HG03045 (cell line): Measurements from ENCODE around the gene HOXC11.

Experiments used
- ATAC-seq: cut with Tn5 transposase; IDR thresholded peaks from one replicate; pipeline ENCODE4 v1.9.1; 2021; ENCODE audit warnings: mild to moderate bottlenecking, moderate library complexity; ENCODE audit not compliant: unreplicated experiment

HOXC11 gene

DNA sequence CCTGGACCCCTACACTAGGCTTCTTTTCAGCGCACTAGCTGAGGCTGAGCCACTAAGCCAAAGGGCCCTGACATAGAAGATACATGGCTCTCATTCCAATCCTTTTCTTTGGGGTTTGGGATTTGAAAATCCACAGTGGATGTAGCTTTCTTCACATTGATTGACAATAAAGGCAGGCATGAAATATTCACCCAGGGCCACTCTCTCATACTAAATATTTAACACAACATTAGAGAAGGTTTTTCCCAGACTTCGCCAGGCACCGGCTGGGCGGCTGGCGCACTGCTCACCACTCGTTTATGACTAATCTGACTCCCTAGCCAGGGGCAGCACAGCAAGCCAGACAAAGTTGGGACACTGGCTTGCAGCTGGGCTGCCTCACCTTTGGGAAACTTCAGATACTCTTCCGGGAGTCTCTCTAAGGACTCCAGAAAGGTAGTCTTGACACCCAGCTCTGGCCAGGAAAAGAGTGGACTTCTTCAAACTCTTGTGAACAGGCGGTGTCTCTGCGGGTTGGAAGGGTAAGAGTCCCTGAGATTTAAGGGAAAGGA, 699 bp upstream of the HOXC11 start:
- no peak for ATAC-seq

DNA sequence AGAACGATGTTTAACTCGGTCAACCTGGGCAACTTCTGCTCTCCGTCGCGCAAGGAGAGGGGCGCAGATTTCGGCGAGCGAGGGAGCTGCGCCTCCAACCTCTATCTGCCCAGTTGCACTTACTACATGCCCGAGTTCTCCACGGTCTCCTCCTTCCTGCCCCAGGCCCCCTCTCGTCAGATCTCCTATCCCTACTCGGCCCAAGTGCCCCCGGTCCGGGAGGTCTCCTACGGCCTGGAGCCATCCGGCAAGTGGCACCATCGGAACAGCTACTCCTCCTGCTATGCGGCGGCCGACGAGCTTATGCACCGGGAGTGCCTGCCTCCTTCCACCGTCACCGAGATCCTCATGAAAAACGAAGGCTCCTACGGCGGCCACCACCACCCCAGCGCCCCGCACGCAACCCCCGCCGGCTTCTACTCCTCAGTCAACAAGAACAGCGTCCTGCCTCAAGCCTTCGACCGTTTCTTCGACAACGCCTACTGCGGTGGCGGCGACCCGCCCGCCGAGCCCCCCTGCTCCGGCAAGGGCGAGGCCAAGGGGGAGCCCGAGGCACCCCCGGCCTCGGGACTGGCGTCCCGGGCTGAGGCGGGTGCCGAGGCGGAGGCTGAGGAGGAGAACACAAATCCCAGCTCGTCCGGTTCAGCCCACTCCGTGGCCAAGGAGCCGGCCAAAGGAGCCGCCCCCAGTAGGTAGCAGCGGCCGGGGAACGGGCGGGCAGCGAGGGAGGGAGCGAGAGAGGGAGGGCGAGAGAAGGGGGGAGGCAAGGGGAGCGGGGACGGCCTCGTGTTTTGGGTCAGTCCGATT, 513 bp downstream of the HOXC11 start:
- no peak for ATAC-seq

DNA sequence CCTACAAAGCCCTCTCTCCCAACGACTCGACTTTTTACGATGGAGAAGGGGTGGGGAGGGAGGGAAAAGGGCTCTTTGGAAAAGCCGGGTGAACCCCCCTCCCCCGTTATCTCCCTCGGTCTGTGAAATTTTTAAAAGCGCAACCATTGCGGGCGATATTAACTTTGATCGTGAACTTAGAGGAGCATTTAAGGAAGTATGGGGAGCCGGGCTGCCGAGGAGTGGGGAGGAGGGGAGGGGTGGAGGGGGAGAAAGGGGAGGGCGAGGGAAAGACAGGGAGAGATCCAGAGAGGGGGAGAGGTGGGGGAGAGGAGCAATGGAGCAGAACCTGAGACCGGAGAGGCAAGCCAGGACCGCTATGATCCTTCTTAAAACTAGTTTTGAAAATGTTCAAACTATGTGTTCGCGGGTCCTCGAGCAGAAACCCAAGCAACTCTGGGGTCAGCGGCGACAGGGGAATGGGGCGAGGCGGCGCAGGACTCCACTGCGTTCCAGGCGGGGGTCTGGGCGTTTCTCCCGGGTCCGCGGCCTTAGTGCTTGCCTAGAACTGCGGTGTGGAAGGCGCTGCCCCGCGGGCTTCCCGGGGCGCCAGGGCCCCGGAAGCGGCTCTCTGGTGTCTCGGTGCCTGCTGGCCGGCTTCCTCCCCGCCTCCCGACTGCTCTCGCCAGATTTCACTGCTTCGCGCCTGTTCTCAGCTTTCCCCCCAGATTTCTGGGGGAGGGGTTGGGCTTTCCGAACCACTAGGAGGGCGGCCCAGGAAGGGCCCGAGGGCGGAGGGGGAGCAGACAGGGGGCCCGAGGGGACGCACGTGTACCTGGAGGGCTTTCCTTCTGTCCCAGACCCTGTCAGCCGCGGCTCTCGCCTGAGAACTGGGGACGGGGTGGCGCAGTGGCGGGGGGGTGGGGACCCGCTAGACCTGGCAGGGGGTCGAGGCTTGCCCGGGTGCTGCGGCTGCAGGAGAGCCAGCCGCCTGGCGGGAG, 1.4 kb downstream of the HOXC11 start, which contains the start of gene HOTAIR:
Gene HOTAIR, minus strand, starts transcription at position 871 of the 980 bp plus-strand sequence.
- no peak for ATAC-seq

DNA sequence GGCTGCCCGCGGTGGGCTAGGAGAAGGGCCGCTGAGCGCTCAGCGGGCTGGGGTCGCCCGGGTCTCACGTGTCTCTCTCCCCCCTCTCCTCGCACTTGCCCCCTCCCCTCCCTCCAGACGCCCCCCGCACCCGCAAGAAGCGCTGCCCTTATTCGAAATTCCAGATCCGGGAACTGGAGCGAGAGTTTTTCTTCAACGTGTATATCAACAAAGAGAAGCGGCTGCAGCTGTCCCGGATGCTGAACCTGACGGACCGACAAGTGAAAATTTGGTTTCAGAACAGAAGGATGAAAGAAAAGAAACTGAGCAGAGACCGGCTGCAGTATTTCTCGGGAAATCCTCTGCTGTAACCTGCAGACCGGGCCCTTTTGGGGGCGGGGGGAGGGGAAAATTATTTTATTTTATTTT, 2.1 kb downstream of the HOXC11 start:
- ATAC-seq, result no peak

DNA sequence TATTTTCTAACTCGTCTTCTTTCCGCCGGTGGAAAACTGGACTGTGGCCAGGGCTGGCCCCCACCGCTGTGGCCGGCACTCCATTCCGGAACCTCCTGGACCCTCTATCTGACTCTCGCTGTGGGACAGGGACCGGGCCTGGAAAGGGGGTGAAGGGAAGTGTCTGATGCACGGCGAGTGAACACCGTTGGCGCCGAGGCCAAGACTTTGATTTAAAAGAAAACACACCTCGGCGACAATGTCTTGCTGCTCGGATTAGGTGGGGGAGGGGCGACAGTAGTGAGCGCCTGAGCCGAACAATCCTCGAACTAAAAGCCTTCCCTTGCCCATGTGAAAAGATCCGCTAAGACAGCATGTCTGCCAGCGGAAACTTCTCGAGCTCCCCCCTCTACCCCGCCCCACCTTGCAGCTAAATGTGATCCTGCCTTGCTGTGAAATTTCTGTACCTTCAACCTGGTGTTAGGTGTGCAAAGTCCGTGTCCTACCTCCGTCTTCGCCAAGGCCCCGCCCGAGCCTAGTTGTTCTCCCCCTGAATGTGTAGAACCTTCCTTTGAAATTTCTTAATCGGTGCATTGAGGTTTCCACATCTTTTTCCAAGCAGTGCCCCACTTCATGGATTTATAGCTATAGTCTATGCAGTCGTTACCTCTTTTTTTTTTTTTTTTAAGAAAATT, 2.7 kb downstream of the HOXC11 start:
- no peak for ATAC-seq

DNA sequence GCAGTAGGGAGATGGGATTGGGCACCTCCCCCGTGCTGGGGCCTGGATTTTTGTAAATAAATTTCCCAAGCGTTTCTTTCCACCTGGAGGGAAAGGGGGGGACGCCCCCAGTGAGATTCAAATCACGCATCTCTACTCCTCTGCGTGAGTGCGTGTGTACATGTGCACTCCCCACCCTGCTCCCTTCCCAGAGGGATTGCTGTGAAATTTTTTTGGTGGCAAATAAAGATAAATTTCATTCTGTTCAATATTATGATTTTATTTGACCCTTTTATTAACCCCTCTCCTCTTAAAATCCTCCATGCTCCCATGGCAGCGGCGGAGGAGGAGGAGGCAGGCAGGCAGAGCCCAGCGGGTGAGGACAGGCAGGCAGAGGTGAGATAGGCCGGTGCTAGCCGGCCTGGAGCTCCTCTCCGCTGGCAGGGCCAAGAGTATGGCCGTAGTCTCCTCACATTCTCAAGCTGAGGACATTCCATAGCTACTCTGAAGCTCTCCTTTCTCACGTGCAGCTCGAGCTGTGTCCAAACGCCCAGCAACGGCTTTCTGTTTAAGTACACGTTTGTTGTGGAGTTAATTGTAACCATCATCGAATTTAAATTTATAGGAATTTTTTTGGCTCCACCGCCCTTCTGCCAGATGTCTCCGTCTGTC, 3.4 kb downstream of the HOXC11 start:
- no peak for ATAC-seq

DNA sequence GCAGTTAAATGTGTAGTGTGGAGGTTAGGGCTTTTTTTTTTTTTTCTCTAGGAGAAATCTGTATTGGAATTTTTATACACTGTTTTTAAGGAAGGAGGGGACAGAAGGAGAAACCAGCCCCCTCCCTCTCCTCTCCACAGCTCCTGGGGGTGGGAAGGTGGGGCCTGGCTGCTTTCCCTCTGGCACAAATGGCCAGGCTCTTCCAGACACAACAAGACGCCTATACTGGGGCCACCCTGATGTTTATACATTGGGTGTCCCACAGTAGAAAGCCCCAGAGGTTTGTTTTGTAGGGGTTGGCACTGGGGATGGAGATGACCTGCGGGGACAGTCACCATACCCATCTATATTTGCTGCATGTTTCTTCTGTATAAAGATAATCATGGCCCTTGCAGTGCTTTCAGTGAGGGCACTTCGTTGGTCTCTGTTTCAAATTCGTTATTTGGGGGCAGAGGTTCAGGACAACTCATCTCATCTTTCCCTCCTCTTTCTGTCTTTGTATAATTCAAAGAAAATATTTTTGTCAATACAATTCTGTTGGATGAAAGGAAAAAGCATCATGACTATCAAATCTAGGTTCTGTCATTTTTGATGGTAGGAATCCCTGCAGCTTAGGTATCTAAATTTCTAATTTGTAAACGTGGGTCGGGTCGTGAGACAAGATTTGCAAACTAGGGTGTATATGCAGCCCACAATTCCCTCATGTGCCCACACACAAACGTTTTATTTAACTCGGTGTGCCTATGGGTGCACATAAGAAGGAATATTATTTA, 4.1 kb downstream of the HOXC11 start:
- no peak for ATAC-seq

DNA sequence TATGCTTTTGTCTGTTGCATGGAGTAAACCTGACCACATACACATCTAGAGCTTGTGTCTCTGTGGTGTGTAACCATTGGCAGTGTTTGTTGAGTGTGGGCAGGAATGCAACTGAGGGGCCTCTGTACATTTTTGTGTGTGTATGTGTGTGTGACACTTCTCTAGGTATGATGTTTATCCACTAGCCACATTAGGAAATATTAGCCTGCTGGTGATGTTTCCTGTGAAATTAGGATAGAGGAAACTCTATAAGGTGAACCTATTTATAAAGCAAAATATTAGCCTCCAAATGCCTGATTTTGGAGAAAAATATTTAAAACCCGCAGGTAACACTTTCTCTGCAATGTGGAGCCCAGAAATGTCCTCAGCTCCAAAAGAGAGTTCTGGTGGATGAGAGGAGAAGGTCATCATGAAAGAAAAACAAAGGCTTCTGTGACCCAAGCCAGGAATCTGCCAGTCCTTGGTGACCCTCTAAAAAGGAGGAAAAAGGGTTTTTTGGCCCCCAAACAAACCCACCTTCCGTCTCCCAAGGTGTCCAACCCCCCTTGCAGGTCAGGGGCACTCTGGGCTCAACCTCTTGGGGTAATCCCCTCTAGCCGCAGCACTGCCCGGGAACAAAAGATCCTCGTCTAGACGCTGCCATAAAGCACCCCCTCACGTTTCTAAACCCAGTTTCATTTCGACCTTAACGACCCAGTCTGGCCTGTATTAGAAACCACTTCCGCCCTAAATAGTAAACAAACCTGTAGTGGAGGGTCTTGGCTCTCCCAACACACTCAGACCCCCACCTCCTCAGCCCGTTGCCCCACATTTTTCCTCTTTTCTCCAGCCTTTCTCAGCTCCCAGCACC, 4.9 kb downstream of the HOXC11 start:
- ATAC-seq, result no peak

DNA sequence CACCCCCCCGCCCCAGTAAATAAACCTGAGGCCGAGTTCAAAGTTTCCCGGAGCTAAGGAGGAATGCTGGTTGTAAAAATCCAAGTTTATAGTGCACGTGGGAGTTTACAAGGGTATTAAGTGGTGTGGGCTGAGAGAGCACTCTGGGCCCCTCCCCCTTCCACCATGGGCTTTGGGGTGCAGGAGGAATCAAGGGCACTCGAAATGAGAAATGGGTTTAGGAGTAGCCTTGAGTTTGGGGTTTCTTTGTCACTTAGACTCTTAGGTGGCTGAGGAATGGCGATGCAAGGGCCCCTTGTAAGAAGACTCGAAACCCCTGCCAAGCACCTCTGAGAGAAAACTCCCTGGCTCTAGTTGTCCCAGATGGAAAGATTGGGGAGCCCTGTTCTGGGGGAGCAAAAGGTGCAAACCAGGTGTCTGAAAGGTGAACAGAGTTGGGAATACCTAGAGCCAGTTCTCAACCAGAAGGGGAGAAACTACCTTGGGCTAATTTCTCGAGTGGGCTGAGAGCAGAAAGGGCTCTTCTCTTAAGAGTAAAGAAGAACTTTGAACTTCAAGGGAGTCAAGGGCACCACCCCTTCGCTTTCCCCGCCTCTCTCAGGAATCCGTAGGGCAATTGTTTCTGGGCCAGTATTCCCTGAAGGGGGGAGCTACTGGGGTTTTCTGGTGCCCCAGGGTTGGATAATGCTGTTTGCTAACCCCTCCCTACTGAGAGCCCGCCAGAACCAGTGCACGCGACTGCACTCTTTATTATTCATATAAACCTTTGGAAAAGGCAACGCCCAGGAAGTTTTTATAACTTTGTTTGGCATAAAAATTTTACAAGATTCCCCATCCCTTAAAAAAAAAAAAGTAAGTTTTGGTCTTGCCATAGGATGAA, 5.8 kb downstream of the HOXC11 start:
- no peak for ATAC-seq

DNA sequence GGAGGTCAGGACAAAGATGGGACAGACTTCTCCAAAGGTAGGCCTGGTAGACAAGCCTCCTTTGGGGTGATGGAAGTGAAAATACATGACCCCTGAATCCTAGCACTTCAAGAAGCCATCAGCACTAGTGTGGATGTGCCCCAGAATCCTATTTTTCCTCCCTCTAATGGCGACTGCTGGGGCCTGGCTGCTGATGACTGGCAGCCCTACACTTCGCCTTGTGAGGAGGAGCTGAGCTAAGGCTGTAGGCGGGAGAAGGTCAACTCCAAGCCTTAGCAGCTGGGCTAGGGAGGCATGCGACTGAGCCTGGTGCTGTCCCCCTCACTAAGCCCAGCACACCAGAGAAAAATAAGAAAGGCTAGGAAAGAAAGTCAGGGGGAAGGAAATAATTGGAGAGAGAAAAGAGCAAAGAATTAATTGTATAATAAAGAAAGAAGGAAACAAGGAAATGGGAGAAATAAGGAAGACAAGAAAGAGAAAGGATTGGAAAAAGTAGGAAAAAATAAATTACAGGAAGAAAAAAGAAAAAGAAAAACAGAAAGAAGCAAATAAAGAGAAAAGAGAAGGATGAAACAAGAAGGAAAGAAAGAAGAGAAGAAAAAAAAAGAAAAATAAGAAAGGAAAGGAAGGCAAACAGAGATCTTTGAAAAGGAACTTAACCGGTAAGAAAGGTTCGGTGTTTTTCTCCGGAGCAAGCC, 7.3 kb downstream of the HOXC11 start:
- no peak for ATAC-seq

DNA sequence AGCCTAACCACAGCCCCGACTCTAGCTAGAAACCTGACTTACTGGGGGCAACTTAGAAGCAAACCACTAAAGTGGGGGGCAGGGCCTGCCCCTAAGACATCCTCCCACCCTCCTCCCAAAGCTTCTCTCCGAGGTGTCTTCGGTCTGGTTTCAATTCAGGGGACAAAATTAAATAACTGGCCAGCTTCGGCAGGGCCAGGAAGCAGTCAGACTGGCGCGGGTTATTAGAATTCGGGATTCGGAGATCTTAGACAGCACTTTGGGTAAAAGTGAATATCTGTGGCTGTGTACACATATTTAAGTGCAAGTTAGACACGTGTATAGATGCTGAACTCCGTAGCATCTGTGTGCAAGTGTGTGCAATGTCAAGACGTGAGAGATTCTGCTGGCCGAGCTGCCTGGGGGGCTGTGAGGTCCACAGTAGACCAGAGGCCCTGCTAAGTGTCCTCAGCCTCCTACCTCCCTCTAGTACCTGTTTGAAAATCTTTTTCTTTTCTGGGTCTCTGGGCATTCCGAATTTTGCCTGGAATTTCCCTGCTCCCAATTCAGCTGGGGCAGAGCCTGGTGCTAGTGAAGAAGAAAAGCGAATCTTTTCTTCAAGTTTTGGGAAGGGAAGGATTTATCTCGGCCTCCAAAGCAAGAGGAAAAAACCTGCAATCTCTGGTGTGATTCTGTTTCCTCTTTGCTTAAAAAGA, 8.0 kb downstream of the HOXC11 start:
- no peak for ATAC-seq

DNA sequence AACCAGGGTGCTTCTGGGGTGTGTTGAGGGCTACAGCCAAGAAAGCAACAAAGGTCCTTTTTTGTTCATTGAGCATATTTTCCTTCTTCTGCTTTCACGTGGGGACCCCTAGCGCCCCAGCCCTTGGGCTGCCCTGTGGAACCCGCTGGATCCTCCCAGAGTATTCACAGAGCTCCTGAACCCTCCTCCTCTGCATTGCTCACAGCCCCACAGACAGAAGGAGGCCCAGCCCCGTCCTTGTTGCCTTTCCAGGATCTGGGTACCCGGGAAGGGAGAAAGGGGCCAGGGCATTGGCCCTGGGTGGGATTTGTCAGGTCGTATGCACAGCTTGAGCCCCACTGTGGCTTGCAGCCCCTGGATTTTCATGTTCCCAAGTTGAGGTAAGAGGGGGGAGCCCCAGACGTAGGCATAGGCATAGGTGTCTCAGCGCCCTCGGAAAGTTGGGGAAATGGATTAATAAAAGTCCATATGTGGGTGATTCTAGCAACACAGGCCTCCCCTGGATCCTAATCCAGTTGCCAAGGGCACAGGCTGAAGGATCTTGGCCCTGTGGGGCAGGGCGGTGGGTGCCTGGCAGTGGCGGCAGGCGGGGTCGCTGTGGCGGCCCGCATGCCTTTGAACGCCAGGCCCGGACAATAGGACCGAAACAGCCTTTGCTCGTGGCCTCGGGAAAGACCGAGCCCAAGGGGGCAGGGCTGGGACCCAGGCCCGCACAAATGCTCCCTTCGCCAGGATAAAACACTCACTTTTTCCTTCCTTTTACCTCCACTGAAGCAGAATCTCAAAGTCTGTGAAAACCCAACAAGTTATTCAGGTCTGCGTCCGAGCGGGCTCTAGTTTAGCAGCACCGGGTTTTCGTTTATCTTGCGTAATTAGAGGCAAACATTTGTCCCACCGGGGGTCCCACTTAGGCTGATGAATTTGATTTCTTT, 9.0 kb downstream of the HOXC11 start:
- ATAC-seq, result no peak

DNA sequence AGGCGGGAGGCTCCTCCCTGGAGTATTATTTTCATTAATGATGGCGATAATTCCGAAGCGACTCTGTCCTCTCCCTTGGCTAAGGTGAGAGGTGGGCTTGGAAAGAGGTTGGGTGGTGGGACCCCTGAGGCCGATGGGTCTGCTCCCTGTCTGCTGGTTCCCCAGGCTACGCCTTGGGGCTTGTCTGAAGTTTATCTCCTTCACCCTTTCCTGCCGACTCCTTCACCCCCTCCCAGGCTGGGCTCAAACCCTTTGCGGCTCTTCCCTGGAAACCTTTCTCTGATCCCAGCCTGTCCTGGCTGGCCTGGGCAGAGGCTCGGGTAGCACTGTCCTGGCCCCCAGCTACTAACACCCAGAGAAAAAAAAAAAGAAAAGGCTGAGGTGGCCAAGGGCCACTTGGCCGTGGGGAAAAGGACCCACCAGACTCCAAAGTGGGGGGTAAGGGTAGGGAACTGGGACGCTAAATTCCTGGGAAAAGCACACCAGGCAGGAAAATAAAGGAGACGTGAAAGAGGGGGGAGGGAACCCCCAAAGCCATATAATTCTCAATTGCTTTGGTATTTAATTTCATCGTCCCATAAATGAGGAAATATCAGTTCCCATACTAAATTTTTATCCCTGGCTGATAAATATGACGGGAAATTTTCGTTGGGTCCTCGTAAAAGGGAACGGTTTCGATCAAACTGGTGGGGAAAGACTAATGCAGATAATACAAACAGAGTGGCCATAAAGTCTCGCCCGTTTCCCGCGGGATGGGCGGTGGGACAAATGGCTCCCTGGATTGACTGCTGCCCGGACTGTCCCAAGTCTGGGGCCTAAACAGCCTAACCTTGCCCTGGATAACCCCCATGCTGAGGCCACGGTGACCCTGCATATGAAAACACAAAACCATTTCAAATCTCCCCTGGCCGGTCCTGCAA, 10.0 kb downstream of the HOXC11 start:
- no peak for ATAC-seq

DNA sequence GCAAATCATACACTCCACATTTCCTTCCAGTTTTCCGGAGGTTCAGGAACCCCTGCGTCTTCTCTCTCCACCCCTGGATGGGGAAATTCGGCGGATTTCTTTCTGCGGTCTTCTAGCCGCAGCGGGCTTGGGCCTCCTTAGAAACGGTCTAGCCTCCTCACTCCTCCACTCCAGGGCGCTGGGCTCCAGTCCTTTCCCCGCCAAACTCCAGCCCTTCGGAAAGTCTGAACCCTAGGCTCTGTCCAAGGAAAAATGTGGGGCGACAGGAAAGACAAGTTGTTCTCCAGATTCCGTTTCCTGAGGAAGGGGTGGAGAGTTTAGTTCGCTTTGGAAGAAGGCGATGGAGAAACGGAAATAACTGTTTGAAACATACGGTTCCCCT, 10.6 kb downstream of the HOXC11 start:
- ATAC-seq, result no peak
